H1 (cell line): ENCODE results near the gene RIPK4. TPM values are rescaled to one million over a fixed set of nuclear protein-coding genes. Genes with fewer than 3 reads are reported as not detected.

Experiments
- CHD1 ChIP-seq: IDR thresholded peaks from 2 replicates; pipeline ENCODE4 v1.6.1; 2012; ENCODE audit warnings: low read depth, low read length, improper control_type of control experiment
- SIRT6 ChIP-seq: IDR thresholded peaks from one replicate; pipeline ENCODE4 v1.7.1; 2012; ENCODE audit warnings: low read length, inconsistent platforms
- TCF12 ChIP-seq: IDR thresholded peaks from 2 replicates; pipeline ENCODE4 v1.6.1; 2011; ENCODE audit warnings: low read depth, mild to moderate bottlenecking, low read length
- polyA plus RNA-seq, 7 experiments: library from polyadenylated mRNA; depleted of rRNA in 3 of 7; stranded (reverse) in 5 of 7; unstranded in 2 of 7; fragments of >200 nt in 5 of 7; fragments of 200-250 nt in 2 of 7; gene quantifications; 1 replicate in 5 of 7; 2 replicates in 1 of 7; 4 replicates in 1 of 7; pipeline versions ENCODE4 v1.2.1 to v1.2.3, GENCODE V29; 2011 to 2013; ENCODE audit warnings: missing spikeins in 2 of 7, mixed read lengths in 2 of 7
- total RNA-seq: library from RNA; stranded (reverse); fragmentation: NEBNext Ultra II Directional; extraction: Animal tissue kit (Norgen Biotek cat#: 25700); gene quantifications from 2 replicates; pipeline ENCODE4 v1.2.1, GENCODE V29; 2021

The RIPK4 gene
- total and polyA plus RNA-seq, 2 of the 8 experiments (the other 6 are each of a cell fraction or from before 2014, with no cell fraction given): 2.7 to 5.6 TPM

DNA sequence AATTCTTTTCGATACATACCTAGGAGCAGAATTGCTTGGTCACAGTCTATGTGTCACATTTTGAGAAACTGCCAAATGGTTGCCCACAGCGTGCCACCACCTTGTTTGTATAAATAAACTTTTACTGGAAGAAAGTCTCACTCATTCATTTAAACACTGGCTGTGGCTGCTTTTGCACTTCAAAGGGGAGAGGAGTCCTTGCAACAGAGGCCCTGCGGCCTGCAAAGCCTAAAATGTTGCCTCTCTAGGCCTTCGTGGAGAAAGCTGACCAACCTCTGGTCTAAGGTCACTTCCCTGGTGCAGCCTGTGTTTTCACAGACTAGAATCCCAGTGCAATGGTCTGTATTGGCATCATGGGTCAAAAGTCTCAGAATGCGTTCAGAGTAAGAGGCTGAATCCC is 8.3 kb downstream of the RIPK4 start (continued):
- no peak for TF ChIP-seq CHD1
- TF ChIP-seq SIRT6: no peak
- no peak for TF ChIP-seq TCF12
- TF ChIP-seq, all 59 proteins: peak for 0
